GM21381 (cell line): ENCODE data around the gene KIAA0586.
A peak's percentile ranks its signal among the peaks of the same experiment; 100 is the strongest.
"Not testable (repeated sequence)": the region's sequence is repeated elsewhere in the genome, so short reads cannot be mapped to it uniquely, and the experiment has no call there.

Experiments
- ATAC-seq: cut with Tn5 transposase; IDR thresholded peaks from one replicate; pipeline ENCODE4 v1.9.1; 2021; ENCODE audit warnings: mild to moderate bottlenecking, moderate library complexity; ENCODE audit not compliant: unreplicated experiment

Gene KIAA0586

GRCh38 chr14:58427281-58428117 is at the start of gene KIAA0586, which contains the start of gene TIMM9:
KIAA0586 (plus strand) TSS chr14:58427719; CDS start chr14:58428265, 546 bp downstream.
TIMM9 (minus strand) TSS chr14:58427531; CDS start chr14:58411945, 15,586 bp downstream.
- peak; percentile 89 for ATAC-seq

- ATAC-seq = no peak
Measured at GRCh38 chr14:58390830-58391229, 36.7 kb upstream of the KIAA0586 start.

- no peak for ATAC-seq
Measured at GRCh38 chr14:58395562-58395811, 32.0 kb upstream of the KIAA0586 start.

- peak; percentile 94 for ATAC-seq
Measured at GRCh38 chr14:58395812-58396788, 31.4 kb upstream of the KIAA0586 start, which contains the start of gene TOMM20L. TOMM20L (plus strand) TSS chr14:58395930; CDS start chr14:58395958, 28 bp downstream.

GRCh38 chr14:58397156-58397555 is 30.4 kb upstream of the KIAA0586 start:
- ATAC-seq = no peak

- ATAC-seq = no peak
Measured at GRCh38 chr14:58398495-58398894, 29.0 kb upstream of the KIAA0586 start.

GRCh38 chr14:58398895-58399294 is 28.6 kb upstream of the KIAA0586 start:
- no peak for ATAC-seq

- ATAC-seq = no peak
Measured at GRCh38 chr14:58401587-58401986, 25.9 kb upstream of the KIAA0586 start.

GRCh38 chr14:58408681-58409215 is 18.8 kb upstream of the KIAA0586 start:
- no peak for ATAC-seq

- ATAC-seq = no peak
Measured at GRCh38 chr14:58414845-58415244, 12.7 kb upstream of the KIAA0586 start.

GRCh38 chr14:58415636-58416547 is 11.6 kb upstream of the KIAA0586 start:
- no peak for ATAC-seq

- ATAC-seq = not testable (repeated sequence)
Measured at GRCh38 chr14:58416934-58417333, 10.6 kb upstream of the KIAA0586 start.

GRCh38 chr14:58426670-58427280 is 744 bp upstream of the KIAA0586 start:
- ATAC-seq = peak; percentile 40

GRCh38 chr14:58428118-58428683 is 682 bp downstream of the KIAA0586 start:
- ATAC-seq = no peak

- no peak for ATAC-seq
Measured at GRCh38 chr14:58430156-58430555, 2.6 kb downstream of the KIAA0586 start.

- no peak for ATAC-seq
Measured at GRCh38 chr14:58439476-58439875, 12.0 kb downstream of the KIAA0586 start.

- no peak for ATAC-seq
Measured at GRCh38 chr14:58444627-58445026, 17.1 kb downstream of the KIAA0586 start.

GRCh38 chr14:58455593-58456265 is 28.2 kb downstream of the KIAA0586 start:
- no peak for ATAC-seq

- no peak for ATAC-seq
Measured at GRCh38 chr14:58460772-58461171, 33.3 kb downstream of the KIAA0586 start.
